Amygdala (tissue), 56 donors: ENCODE results near the gene KIF4A.
"Not testable (repeated sequence)": the region's sequence is repeated elsewhere in the genome, so short reads cannot be mapped to it uniquely, and the experiment has no call there.

Experiments
- DNase-seq, 56 donors: peaks; one replicate each; lab custom pipeline; 2025; lab: John Stamatoyannopoulos, UW

The KIF4A gene, protein sequence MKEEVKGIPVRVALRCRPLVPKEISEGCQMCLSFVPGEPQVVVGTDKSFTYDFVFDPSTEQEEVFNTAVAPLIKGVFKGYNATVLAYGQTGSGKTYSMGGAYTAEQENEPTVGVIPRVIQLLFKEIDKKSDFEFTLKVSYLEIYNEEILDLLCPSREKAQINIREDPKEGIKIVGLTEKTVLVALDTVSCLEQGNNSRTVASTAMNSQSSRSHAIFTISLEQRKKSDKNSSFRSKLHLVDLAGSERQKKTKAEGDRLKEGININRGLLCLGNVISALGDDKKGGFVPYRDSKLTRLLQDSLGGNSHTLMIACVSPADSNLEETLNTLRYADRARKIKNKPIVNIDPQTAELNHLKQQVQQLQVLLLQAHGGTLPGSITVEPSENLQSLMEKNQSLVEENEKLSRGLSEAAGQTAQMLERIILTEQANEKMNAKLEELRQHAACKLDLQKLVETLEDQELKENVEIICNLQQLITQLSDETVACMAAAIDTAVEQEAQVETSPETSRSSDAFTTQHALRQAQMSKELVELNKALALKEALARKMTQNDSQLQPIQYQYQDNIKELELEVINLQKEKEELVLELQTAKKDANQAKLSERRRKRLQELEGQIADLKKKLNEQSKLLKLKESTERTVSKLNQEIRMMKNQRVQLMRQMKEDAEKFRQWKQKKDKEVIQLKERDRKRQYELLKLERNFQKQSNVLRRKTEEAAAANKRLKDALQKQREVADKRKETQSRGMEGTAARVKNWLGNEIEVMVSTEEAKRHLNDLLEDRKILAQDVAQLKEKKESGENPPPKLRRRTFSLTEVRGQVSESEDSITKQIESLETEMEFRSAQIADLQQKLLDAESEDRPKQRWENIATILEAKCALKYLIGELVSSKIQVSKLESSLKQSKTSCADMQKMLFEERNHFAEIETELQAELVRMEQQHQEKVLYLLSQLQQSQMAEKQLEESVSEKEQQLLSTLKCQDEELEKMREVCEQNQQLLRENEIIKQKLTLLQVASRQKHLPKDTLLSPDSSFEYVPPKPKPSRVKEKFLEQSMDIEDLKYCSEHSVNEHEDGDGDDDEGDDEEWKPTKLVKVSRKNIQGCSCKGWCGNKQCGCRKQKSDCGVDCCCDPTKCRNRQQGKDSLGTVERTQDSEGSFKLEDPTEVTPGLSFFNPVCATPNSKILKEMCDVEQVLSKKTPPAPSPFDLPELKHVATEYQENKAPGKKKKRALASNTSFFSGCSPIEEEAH

GRCh38 chrX:70289793-70290770 lies at the start of gene KIF4A, which contains the start of gene PDZD11:
TSS of gene KIF4A (plus strand) at chrX:70290104. CDS start at chrX:70290459, 355 bp downstream.
TSS of gene PDZD11 (minus strand) at chrX:70289927. CDS start at chrX:70289341, 586 bp downstream.
- peak in 54 of 56 donors; percentile 3 to 77 (median 40) for DNase-seq

DNA sequence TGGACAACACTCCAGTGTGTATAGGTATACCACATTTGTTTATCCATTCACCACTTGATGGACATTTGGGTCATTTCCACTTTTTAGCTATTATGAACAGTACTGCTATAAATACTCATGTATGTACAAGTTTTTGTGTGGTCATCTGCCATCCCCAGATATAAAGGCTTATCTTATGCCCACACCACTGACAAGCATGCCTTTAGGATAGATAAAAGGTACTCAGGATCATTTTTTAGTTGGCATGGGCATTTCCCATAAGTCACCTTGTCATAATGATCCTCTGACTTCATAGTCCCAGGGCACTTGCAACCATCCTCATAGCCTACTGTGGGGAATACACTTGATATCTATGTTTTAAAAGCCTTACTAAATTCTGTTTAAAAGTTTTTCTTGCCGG lies 49.2 kb upstream of the KIF4A start:
- no peak for DNase-seq

DNA sequence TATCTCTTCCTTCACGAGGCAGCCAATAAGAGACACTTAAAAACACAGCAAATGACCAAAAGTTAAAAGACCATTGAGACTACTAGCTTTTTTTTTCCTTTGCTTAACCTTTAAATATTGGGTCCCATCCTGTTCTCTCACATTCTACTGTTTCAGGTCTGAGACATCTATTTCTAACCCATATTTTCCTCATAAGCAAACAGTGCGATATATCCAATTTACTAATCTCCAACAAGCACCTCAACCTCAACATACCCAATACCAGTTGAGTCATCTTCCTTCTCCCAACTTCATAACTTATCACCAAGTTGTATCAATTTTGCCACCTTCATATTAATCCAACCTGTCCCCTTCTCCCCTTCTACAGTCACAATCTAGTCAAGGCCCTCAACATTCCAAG lies 48.4 kb upstream of the KIF4A start:
- DNase-seq: no peak

- not testable (repeated sequence) for DNase-seq
Measured at GRCh38 chrX:70243601-70244000, 46.3 kb upstream of the KIF4A start.

DNA sequence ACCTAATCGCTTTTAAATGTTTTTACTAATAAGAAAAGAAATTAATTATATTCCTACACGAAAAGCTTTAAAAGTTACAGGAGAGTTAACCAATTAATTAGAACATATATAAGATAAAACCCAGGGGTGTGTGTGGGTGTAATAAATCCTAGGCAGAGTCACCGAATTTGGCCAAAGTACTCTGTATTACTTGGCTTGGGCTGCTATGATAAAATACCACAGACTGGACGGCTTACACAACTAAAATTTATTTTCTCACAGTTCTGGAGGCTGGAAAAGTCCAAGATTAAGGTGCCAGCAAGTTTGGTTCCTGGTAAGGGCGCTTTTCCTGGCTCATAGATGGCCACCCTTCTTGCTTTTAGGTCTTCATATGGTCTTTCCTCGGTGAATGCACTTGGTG lies 45.0 kb upstream of the KIF4A start:
- DNase-seq: no peak

- no peak for DNase-seq
Measured at GRCh38 chrX:70247252-70247651, 42.7 kb upstream of the KIF4A start.

DNA sequence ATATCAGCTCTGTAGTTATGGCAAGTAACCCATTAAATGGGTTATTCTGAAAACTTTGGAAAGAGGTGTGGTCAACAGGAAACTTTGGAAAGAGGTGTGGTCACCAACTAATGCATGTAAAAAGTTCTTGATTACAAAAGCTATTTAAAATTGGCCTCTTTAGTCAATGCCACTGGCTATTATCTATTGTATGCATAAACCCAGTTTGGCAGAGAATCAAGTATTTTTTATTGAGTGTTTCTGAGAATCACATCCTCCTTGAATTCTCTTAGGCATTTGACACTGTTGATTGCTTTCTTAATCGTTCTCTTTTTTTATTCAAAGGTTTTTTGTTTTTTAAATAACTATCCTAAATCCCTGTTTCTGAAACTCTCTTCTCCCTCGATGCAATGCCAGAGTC lies 37.4 kb upstream of the KIF4A start:
- no peak for DNase-seq

DNA sequence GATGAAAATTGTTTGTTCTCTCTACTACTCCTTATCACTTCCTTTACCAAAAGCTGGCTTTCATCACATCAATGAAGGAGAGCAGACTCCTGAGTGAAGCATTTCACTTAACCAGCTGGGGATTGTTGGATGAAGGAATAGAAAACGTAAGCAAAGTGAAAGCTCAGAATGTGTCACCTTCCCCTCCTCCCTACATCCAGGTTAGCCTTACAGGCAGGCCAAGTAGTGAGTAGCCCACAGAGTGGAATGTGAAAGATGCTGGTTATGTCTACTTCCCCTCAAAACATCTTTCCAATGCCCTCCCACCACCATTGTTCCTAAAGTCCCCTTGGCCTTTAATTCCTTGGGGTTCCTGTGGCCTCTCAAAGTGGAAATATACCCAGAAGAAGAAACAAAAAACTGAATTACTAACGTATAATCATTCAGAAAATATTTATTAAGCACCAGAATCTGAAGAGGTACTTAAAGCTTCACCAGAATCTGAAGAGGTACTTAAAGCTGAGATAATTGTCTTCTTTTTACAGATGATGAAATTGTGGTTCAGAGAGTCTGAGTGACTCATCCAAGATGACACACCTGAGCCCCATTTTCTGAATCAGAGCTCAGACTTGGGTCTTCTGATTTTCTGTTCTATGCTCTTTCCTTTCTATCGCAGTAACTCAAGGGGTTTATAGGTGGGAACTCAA lies 36.4 kb upstream of the KIF4A start:
- DNase-seq: no peak

DNA sequence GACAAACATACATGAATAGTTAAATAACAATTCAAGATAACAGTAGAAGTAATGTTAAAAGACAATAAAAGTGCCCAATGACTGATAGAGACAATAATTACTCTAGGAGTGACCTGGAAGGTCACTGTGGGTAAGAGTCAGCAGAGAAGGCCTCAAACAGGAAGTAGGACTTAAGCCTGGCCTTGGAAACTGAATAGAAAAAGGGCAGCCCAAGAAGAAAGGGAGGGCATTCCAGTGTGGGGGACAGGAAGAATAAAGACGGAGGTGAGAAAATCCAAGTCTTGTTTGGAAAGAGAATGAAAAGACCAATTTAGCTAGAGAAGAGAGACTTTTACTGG lies 35.9 kb upstream of the KIF4A start:
- no peak for DNase-seq

DNA sequence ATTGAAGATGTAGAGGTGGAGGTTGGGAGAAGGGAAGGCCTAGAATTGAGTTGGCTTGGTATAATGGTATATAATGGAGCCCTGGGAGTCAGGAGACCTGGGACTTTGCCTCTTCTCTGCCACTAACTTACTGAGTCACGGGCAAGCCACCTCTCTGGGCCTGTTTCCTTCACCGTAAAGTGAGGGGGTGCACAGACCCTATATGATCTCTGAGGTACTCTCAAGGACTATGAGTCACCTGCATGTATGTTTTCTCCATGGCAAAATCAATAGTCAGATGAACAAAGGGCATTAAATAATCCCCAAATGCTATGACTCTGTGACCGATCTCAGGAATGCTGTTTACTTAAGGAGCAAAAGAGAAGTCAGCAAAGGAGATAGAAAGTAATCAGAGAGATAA lies 35.0 kb upstream of the KIF4A start:
- no peak for DNase-seq

GRCh38 chrX:70255452-70255851 lies 34.5 kb upstream of the KIF4A start:
- no peak for DNase-seq

DNA sequence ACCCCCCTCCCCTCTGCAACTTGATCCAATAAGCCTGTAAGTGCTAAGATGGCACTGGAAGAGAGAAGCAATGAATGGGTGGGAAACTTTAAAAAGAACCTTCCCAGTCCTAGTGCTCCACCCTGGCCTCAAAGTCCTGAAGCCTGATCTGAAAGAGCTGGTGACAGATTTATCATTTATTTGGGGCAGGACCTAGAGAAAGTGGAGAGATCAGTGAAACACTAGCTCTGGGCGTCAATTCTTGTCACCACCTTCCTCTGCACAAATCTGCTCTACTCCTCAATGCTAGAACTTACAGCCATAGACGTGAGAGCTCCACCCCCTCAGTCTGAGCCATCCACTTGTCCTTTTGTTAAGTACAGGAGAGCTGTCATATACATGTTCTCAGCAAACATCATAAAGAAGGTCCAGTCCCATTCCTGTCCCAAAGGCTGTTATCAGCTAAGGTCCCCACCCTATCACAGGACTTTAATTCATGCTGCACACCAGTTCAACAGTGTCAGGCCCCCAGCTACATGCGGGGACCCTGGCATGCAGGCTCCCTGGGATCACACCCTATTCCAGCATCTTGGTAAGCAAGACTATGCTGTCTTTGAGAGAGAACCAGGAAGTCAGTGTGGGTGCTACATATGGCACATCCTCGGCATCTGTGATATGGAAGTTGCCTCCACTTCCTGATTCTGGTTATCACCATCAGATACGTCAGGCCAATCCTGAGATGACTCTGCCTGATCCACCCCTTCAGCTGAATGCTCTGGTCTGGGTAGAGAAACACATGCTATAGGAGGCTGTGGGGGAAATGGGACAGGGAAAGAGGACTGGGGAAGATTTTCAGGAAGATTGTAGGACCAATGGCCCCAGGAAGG lies 32.2 kb upstream of the KIF4A start:
- no peak for DNase-seq

DNA sequence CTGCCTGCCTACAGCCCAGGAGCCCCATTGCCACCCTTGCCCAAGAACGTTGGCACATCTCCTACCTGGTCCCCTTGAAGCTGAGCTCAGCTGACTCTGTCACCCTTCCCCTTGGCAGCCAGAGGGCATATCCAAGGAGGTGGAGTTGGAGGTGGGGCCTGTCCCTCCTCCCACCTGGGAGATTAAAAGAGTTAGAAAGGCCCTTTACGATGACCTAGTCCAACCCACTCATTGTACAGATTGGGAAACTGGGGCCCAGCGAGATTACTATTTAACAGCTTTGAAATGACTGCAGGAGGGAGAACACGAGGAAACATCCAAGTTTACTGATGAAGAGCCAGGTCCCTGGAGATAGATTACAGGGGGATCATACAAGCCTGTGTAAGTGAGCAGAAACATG lies 29.8 kb upstream of the KIF4A start, which contains the start of gene P2RY4:
Gene P2RY4, minus strand, starts transcription at position 101 of the 400 bp plus-strand sequence. CDS start 580 bp downstream, outside the sequence.
- no peak for DNase-seq

DNA sequence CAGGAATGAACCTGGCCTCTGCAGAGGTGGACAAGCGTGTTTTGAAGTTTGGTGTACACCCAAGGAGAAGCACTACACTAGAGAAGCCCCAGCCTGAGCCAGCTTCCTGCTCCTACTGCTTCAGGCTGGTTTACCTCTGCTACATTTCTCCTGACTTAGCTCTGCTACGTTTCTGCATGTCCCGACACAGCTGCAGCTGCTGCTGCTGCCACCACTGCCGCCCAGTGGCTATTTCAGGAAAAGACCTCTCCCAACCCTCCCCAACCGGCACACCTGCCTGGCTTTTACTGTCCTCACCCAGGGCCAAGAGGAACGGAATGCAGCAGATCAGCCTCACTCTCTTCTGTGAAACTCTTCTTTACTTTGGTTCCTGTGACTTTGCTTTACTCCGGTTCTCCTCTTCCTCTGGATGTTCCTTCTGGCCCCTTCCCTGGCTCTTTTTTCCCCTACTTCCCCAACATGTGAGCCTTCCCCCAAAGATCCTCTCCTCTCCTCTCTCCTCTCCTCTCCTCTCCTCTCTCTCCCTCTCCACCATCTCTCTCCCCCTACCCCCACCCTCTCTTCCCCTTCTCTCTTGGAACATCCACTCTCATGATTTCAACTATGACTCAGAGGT lies 26.8 kb upstream of the KIF4A start:
- peak in 10 of 56 donors; percentile 0 to 6 (median 1) for DNase-seq

DNA sequence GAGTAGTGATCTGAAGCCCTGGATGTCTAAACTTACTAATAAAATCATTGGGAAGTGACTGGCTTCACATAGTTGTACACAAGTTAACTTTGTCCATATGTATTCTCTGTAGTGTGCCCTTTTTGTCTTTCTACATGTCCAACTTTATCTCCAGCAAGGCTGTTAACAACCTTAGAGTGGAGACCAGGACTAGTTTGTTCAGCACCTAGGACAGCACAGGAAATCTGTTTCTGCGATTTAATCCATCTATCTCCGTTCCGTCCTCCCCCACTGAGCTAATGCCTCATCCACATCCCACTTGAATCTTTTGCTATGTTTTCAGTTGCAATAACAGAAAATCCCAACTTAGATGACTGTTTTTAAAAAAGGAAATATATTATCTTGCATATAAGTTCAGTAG lies 25.1 kb upstream of the KIF4A start:
- DNase-seq: no peak

DNA sequence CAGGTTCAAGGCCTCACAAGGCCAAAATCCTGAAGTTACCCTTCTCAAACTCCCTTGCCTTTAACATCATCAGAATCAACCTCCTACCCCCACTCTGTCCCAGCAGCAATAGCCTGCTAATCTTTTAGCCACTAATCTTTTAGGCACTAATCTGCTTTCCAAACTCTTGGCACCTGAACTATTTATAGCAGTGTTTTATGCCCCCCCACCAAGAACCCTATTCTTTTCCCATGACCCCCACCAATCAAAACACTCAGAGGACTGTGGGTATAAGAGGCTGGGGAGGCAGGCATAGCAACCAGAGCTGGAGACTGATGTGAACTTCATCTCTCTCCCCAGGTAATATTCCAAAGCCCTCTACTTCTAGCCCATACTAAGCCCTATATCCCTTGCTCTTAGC lies 21.9 kb upstream of the KIF4A start, which contains the start of gene ARR3:
Gene ARR3, plus strand, starts transcription at position 301 of the 400 bp plus-strand sequence. CDS start 1,052 bp downstream, outside the sequence.
- no peak for DNase-seq

DNA sequence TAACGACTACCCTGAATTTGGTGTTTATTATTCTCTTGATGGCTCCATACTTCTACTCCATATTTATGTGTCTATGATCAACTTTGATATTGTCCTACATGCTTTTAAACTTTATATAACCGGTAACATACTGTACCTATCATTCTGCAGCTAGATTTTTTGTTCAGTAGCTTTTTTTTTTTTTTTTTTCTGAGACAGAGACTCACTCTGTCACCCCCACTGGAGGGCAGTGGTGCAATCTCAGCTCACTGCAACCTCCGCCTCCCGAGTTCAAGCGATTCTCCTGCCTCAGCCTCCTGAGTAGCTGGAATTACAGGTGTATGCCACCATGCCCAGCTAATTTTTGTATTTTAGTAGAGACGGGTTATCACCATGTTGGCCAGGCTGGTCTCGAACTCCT lies 15.9 kb upstream of the KIF4A start:
- not testable (repeated sequence) for DNase-seq
